HepG2 (cell line): ENCODE data around the gene PRSS48. TPM values are rescaled to one million over a fixed set of nuclear protein-coding genes. Genes with fewer than 3 reads are reported as not detected.

Experiments
- ATAC-seq: fragments of 200-7000 bp; cut with Tn5 transposase; 3 replicates; pipeline ENCODE4 v1.9.1; 2020; ENCODE audit warnings: mild to moderate bottlenecking, moderate library complexity
- BruUV-seq: library from RNA; stranded (reverse); fragments of 400-500 nt; replicated peaks from 2 replicates; lab custom pipeline; 2021; lab: Mats Ljungman, UMichigan
- CTCF ChIA-PET: fragments of 300-600 bp; formaldehyde crosslinking; extraction: SDS; loops from one replicate; lab custom pipeline; 2021; ENCODE audit warnings: low total read pairs, inconsistent platforms, low intra/inter-chr PET ratio; lab: Yijun Ruan, JAX
- POLR2A ChIA-PET: fragments of 350-600 bp; sonication (Branson Sonifier 250); formaldehyde crosslinking; loops from one replicate; lab custom pipeline; 2020; ENCODE audit warnings: antibody characterized with exemption, inconsistent platforms; lab: Yijun Ruan, JAX
- DNase-seq: peaks from one replicate; pipeline ENCODE4 v3.0.0-alpha.2; 2015; ENCODE audit warnings: low spot score
- FAIRE-seq: peaks from 3 replicates; lab custom pipeline; 2011; peaks lifted over from hg19 to GRCh38; lab: Jason Lieb, UNC
- H2AFZ ChIP-seq: one replicate; pipeline ENCODE4 v1.6.1; 2011; ENCODE audit warnings: low read length, inconsistent platforms
- H3K27ac ChIP-seq: fragments of 300-600 bp; 3 replicates; pipeline ENCODE4 v1.8.0; 2011; ENCODE audit warnings: mixed run types, mild to moderate bottlenecking, mixed read lengths, low read length, inconsistent platforms; ENCODE audit not compliant: insufficient read depth; ENCODE audit errors: extremely low read length
- H3K27me3 ChIP-seq, 2 experiments: fragments of 200-600 bp in 1 of 2; 2 replicates in 1 of 2; 3 replicates in 1 of 2; pipeline versions ENCODE4 v1.6.0 to v1.8.0; 2011; ENCODE audit warnings: low read length in 2 of 2, mild to moderate bottlenecking in 2 of 2, moderate library complexity in 2 of 2, inconsistent platforms in 1 of 2; ENCODE audit not compliant: insufficient read depth in 2 of 2, control insufficient read depth in 1 of 2
- H3K36me3 ChIP-seq, 2 experiments: fragments of 200-600 bp in 1 of 2; replicated peaks in 1 of 2; 2 replicates in 1 of 2; 3 replicates in 1 of 2; pipeline versions ENCODE4 v1.5.1 to v1.8.0; 2011; ENCODE audit warnings: low read length in 2 of 2, inconsistent platforms in 1 of 2; ENCODE audit not compliant: insufficient read depth in 2 of 2, control insufficient read depth in 1 of 2
- H3K4me1 ChIP-seq: 2 replicates; pipeline ENCODE4 v1.5.1; 2012; ENCODE audit warnings: low read length, inconsistent platforms; ENCODE audit not compliant: insufficient read depth
- H3K4me2 ChIP-seq: 2 replicates; pipeline ENCODE4 v1.6.0; 2011; ENCODE audit warnings: low read depth, low read length, inconsistent platforms
- H3K4me3 ChIP-seq, 3 experiments: fragments of 200-600 bp in 1 of 3; sonication (generic), shearing (Covaris generic) in 1 of 3; replicated peaks in 1 of 3; 2 replicates each; pipeline ENCODE4 v1.5.1; 2011 to 2016; ENCODE audit warnings: low read length in 3 of 3, inconsistent platforms in 2 of 3, low read depth in 2 of 3, mild to moderate bottlenecking in 2 of 3, control low read depth in 1 of 3, mixed read lengths in 1 of 3; ENCODE audit not compliant: insufficient read depth in 1 of 3
- H3K79me2 ChIP-seq: one replicate; pipeline ENCODE4 v1.6.1; 2011; ENCODE audit warnings: low read length, inconsistent platforms; ENCODE audit not compliant: insufficient read depth
- H3K9ac ChIP-seq: 2 replicates; pipeline ENCODE4 v1.6.0; 2011; ENCODE audit warnings: mild to moderate bottlenecking, low read depth, low read length, inconsistent platforms; ENCODE audit not compliant: insufficient read depth
- H3K9me3 ChIP-seq: 2 replicates; pipeline ENCODE4 v1.5.1; 2012; ENCODE audit warnings: mild to moderate bottlenecking, low read length
- H4K20me1 ChIP-seq: 2 replicates; pipeline ENCODE4 v1.6.0; 2011; ENCODE audit warnings: inconsistent platforms, mild to moderate bottlenecking, low read length, moderate library complexity; ENCODE audit not compliant: insufficient read depth
- AHR ChIP-seq: IDR thresholded peaks from 2 replicates; pipeline ENCODE4 v1.6.1; 2018; ENCODE audit warnings: missing genetic modification reagents, missing compliant biosample characterization
- EHMT2 ChIP-seq: fragments of 200-600 bp; sonication (generic); IDR thresholded peaks from 2 replicates; pipeline ENCODE4 v1.7.0; 2017; ENCODE audit warnings: antibody characterized with exemption, low read depth, low read length, borderline replicate concordance
- MBNL3 ChIP-seq: fragments of 250-450 bp; sonication (Bioruptor Pico); conservative IDR thresholded peaks from 2 replicates; pipeline ENCODE4 v1.8.0; 2022; ENCODE audit warnings: mild to moderate bottlenecking, inconsistent platforms
- SIN3B ChIP-seq: fragments of 150-350 bp; IDR thresholded peaks from 2 replicates; pipeline ENCODE4 v1.6.1; 2014; ENCODE audit warnings: low read length
- ZBTB20 ChIP-seq: sonication (generic); formaldehyde crosslinking; IDR thresholded peaks from 2 replicates; pipeline ENCODE4 v1.8.1; 2023; ENCODE audit warnings: missing genetic modification reagents, low read depth, mild to moderate bottlenecking, borderline replicate concordance
- ZNF879 ChIP-seq: sonication (generic); formaldehyde crosslinking; IDR thresholded peaks from 2 replicates; pipeline ENCODE4 v1.8.1; 2023; ENCODE audit warnings: missing genetic modification reagents
- WGBS: methylation state at CpG from one replicate; pipeline ENCODE4 v1.1.6; 2017; ENCODE audit warnings: low lambda C conversion rate; 5-methylcytosine and 5-hydroxymethylcytosine counted together
- in situ Hi-C: cut with HindIII; loops from 2 replicates; pipeline ENCODE4 v1.10.0; 2017; ENCODE audit warnings: low pct_unique_long_range_greater_than_20kb; ENCODE audit not compliant: extremely low pct_ligation_motif_present
- intact Hi-C: fragments of 100-400 bp; cut with micrococcal nuclease; formaldehyde crosslinking; loops from one replicate; pipeline ENCODE4 v1.10.0; 2022; ENCODE audit not compliant: unreplicated experiment
- polyA plus RNA-seq, 8 experiments: library from polyadenylated mRNA; depleted of rRNA in 3 of 8; stranded (reverse) in 7 of 8; unstranded in 1 of 8; fragments of >200 nt; fragmentation: Illumina TruSeq in 4 of 8; extraction: Trizol in 4 of 8; gene quantifications; 2 replicates each; pipeline versions ENCODE4 v1.2.1 to v1.2.3, GENCODE V29; 2011 to 2016; ENCODE audit warnings: low read depth in 4 of 8, missing spikeins in 1 of 8, mixed read lengths in 1 of 8; ENCODE audit not compliant: insufficient read depth in 1 of 8
- total RNA-seq, 5 experiments: library from RNA; depleted of rRNA; stranded (reverse); fragments of >200 nt; fragmentation: Illumina TruSeq; extraction: Trizol; gene quantifications; 2 replicates each; pipeline ENCODE4 v1.2.3, GENCODE V29; 2016; ENCODE audit warnings: low read depth in 1 of 5

The PRSS48 gene
- total and polyA plus RNA-seq, 2 of the 13 experiments (the other 11 are each of a cell fraction or from before 2014, with no cell fraction given), result not detected

DNA sequence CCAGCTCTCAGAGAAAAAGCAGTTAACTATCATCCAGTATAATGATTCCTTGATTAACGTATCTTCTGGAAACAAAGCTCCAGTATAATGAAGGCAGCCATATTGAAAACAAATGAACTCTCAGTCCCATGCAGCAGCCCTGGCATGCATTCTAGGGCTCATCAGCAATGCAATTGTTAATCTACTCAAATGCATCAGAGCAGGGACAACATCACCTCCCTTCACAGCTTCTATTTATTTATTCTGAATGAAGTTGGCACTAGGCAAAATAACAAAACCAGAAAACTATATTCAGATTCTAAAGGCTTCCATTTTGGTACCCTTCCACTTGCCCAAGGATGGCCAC lies 37.0 kb downstream of the PRSS48 start:
- Histone ChIP-seq H3K4me1 (peaks cover 58% of the 10 kb centered on the region), H3K36me3 (peaks cover 7 to 45% of the 10 kb centered on the region in 2 experiments; a peak in 4 of 5 replicates), H3K9me3 (no peaks in the 10 kb centered on the region), H3K9ac (no peak overlapping the region), H3K4me2 (peak overlapping the region; percentile 34; the same call in 1 of the 2 replicates), H2AFZ (no peak overlapping the region), H3K79me2 (peaks cover 98% of the 10 kb centered on the region), H3K4me3 (no peak overlapping the region), H3K27ac (peak overlapping the region; percentile 18), H3K27me3 (no peaks in the 10 kb centered on the region; a peak in 1 of 5 replicates), H4K20me1 (peaks cover 72% of the 10 kb centered on the region)
- no peak for ATAC-seq
- DNase-seq, result no peak
- no TSS peak for BruUV-seq
- intact Hi-C loops (no loop called here), in situ Hi-C loops (no loop called here)
- POLR2A ChIA-PET, result interaction anchor here (3.6 kb wide), 1 partner anchor 10 kb away, joined by 47 read pairs; the partner anchor contains the start of gene SH3D19
- FAIRE-seq, result no peak
- no peak for TF ChIP-seq SIN3B
- CTCF ChIA-PET, result no interaction called here
- WGBS, result 100% methylated on average over 1 of the region's 1 CpG

DNA sequence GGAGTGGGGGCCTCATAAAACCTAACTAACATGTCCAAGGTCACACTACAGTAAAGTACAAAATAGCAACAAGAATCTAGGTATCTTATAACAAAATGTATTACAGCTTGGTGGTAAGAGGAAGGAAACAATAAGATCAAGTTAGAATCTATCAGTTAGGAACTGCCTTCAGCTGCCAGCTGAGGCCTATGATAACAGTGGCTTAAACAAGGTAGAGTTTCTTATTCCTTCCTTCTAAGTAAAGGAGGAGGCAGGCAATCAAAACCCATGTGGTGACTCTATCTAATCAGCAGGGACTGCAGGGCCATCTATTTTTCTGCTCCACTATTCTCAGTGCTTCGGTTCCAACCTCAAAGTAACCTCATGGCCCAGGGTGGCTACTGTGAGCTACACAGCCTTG lies 37.5 kb downstream of the PRSS48 start:
- peak overlapping the region; percentile 34; the same call in 1 of the 2 replicates for H3K4me2 ChIP-seq
- POLR2A ChIA-PET, result interaction anchor here (3.6 kb wide), 1 partner anchor 10 kb away, joined by 47 read pairs; the partner anchor contains the start of gene SH3D19
- in situ Hi-C loops (no loop called here), intact Hi-C loops (no loop called here)
- no peak overlapping the region for H2AFZ ChIP-seq
- no peak for FAIRE-seq
- no peaks in the 10 kb centered on the region; a peak in 1 of 5 replicates for H3K27me3 ChIP-seq
- H3K79me2 ChIP-seq, result peaks cover 98% of the 10 kb centered on the region
- H3K4me1 ChIP-seq, result peaks cover 63% of the 10 kb centered on the region
- CTCF ChIA-PET, result no interaction called here
- no peaks in the 10 kb centered on the region for H3K9me3 ChIP-seq
- H4K20me1 ChIP-seq, result peaks cover 72% of the 10 kb centered on the region
- H3K36me3 ChIP-seq, result peaks cover 7 to 43% of the 10 kb centered on the region in 2 experiments; a peak in 4 of 5 replicates
- H3K4me3 ChIP-seq, result no peak overlapping the region
- no peak overlapping the region for H3K9ac ChIP-seq
- TF ChIP-seq AHR (CRISPR knock-in tag), result no peak
- TF ChIP-seq ZNF879 (CRISPR knock-in tag), result no peak
- TF ChIP-seq ZBTB20, result no peak
- TF ChIP-seq EHMT2, result no peak
- TF ChIP-seq MBNL3, result no peak
- peak; percentile 21; the same call in 2 of the 3 replicates for ATAC-seq
- DNase-seq, result no peak
- BruUV-seq, result no TSS peak
- 100% methylated on average over 1 of the region's 1 CpG for WGBS
- H3K27ac ChIP-seq, result peak overlapping the region; percentile 18
